ENCODE measurements around the gene AUTS2.
A peak's percentile ranks its signal among the peaks of the same experiment; 100 is the strongest.

AUTS2 gene

DNA sequence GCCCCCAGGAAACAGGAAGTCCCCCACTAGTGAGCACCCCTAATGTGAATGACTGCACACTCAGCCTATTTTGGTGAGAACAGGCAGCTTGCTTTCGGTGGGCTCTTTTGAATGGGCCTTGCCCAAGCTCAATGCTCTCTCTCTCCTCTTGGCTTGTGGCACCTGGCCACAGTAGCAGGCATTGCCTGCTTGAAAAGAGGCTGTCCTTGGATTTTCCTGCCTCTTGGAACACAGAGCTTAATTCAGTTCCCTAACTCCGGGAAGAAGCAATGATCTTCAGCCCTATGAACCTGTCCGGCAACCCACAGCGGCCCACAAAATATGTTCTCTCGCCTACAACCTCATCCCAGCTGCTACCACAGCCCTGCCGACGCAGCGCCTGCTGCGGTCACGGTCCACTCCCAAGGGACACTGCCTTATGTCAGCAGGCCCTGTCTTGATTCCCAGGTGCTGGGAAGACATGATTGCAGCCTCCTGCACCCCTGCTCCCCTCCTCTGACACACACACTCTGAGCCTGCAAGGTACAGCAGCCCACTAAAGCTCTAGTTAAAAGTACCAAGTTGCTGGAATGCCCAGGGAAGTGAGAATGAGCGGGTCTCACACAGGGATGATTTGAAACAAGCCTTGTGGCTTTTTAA is 818.2 kb downstream of the AUTS2 start:
- peak; percentile 63 for DNase-seq

DNA sequence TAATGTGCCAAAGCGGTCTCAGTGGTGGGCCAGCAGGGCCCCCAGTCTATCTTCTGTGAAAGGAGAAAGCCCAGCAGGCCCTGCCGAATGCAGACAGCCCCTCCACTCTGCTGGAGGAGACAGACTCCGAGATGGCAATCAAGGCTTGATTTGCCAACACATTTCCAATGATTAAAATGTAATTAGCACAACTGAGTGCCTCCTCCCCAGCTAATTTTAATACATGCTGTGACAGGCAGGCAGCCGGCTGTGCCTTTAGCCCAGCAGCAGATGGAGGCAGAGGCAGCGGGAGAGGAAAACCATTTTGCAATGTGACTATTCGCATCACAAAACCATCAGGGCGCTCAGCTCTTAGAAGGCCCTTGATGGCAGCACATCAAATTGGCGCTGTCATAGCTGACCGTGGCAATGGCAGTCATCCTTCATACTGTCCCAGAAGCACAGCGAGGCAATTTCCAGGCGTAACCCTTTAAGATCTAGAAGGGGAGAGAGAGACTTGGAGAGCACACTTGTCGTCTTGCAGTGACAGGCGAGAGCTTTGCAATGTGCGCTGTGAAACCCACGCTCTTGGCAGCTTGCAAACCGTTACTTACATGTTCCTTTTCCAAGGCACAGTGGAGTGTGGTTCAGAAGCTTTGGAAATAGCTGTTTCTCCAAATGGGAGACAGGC is 818.8 kb downstream of the AUTS2 start:
- peak; percentile 97 for DNase-seq

DNA sequence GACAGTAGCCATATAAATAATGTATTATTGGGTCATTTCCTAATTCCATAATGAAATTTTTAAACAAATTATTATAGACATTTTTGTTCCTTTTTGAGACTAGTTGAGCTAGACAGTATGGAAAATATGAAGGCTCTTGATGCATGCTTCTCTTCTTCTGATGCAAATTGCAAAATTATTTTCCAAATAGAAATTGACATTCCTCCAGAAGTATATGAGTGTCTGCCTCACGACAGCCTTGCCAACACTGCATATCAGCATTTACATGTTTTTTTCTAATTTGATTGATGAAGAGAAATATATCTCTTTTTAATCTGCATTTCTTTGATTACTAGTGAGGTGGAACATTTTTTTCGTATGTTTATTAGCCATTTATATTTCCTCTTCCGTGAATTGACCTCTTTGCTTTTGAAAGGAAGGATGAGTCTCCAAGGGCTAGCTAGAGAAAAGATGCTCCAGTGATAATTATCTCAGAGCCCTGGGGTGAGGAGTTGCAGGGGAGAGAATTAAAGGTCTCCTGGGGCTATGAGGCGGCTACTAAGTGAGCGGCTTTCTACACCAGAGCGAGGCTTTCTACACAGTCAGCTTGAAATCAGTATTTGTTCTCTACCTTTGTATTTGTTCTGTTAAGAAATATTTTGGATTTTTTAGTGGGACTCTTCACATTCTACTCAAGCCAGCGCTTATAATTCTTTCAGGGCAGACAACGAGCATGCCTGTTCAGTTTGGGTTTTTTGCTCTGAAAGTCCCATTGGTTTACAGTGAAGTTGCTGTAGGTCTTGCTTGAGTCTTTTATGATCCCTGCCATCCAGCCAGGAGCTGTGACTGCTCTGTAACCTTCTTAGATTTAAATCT is 821.5 kb downstream of the AUTS2 start:
- no peak for DNase-seq

DNA sequence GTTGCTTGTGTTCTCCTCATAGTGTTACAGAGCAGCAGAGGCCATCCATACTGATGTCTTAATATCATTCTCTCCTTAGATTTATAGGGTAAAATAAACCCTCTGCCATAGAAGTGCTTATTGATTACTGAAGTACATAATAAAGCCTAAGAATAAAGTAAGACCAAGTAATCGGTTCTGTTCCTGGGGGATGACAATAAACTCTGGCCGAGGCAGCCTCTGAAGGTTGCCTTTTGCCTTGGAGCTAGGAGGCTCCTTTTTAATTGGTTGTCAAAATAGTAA is 822.0 kb downstream of the AUTS2 start:
- no peak for DNase-seq

DNA sequence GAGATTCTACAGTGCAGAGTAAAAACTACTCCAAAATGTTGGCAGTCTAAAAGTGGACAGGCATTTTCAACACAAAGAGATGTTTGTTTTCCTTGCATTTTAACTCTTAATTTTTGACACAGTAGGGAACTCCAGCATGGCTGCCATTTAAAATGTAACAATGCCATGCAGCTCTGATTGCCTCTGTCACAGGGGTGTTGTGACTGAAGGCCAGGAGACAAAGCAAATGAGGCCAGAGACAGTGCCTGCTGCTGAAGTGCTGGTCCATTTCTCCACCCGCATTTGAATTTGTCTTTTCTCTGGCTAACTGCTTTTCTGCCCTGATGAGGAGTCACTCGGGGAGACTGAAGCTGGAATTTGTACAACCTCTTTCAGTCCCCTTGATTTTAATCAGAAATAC is 823.0 kb downstream of the AUTS2 start:
- DNase-seq: no peak

DNA sequence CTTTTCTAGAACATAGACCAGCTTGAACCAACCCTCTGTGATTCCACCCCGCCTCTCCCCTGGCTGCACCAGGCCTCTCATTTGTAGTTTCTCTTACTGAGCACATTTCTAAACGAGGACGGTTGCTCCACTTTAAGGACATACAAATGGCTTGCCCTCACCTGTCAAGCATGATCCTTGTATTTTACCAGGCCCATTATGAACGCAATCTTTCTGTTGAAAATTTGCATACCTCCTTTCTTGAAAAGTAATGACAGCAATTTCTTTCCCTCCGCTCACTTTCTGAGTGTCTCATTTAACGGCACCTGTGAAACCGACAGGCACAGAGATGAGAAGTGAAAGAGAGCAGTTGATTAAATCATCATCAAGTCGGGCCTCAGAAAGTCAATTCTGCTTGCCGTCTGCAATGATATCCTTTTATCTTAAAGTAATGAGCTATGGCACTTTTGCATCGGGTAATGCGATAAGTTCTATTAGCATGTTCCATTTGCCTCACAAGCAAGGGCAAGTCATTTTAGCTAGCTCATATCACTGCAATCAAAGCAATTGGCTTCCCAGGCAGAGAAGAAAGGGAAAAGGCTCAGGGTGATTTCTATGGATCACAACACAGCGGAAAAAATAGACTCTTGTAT is 828.1 kb downstream of the AUTS2 start:
- DNase-seq: no peak

DNA sequence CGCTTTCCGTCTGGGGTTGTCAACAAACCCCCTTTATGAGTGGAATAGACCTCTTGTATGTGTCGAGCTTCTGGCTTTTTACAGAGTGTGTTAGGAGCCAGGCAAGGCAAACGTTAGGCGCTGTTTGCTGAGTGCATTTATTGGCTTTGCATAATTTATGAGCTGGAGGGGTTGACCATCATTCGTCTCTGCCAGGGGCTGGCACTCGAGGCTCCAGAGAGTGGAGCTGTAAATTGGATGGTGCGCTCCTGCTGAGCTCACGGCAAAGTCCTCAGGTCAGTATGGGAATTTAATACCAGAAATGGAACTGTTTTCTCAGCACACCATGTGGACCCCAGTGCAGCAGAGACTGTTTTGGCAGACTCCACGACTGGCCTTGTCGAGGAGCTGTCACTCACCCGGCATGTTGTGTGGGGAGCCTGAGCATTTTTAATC is 834.3 kb downstream of the AUTS2 start:
- peak; percentile 80 for DNase-seq

DNA sequence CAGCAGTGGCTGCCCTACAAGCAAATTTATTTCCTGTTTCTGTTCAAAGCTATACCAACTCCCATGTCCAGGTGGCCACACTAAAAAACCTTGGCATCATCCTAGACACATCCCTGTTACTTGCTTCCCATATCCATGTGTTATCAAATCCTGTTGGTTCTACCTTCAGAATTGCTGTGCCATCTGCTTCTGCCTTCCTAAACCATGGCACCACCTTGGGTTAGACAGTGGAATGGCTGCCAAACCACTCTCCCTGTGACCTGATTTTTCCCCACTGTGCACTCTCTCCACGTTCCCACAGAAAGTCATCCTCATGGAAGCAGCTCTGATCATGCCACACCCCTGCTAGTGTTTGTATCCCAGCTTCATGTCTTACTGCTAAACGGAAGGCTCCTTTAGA is 836.1 kb downstream of the AUTS2 start:
- peak; percentile 82 for DNase-seq

DNA sequence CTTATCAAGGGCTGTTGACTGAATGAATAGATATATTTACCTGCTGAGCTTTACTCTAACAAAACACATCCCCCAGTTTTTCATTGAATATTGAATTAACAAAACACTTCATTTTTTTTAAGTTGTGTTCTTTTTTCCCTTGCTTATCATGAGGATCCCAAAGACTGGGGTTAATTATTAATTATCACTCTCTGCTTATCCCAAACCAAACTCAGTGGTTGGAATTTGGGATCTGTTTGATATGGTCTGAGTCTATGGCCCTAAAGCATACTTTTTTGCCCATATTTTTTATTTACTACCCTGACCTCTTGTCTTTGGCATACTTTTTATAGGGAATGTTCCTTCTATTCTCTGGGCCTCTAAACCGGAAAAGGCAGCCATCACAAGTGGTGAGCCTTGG is 836.5 kb downstream of the AUTS2 start:
- no peak for DNase-seq

DNA sequence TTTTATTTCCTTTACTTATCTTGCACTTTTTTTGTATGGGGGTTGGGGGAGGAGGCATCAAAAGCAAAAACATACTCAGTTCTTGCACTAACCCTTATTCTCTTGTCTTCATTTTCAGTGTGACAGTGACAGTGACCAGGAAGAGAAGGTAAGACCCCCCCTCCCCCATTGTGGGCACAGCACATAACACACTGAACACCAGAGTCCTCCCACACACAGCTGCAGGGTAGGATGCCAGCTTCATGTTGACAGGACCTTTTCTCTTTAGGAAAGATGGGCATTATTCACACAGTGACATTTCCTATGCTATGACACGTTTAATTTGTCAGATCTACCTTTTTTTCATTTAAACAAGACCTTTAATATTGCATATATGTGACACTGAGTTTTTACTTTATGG is 837.4 kb downstream of the AUTS2 start:
- DNase-seq: no peak

DNA sequence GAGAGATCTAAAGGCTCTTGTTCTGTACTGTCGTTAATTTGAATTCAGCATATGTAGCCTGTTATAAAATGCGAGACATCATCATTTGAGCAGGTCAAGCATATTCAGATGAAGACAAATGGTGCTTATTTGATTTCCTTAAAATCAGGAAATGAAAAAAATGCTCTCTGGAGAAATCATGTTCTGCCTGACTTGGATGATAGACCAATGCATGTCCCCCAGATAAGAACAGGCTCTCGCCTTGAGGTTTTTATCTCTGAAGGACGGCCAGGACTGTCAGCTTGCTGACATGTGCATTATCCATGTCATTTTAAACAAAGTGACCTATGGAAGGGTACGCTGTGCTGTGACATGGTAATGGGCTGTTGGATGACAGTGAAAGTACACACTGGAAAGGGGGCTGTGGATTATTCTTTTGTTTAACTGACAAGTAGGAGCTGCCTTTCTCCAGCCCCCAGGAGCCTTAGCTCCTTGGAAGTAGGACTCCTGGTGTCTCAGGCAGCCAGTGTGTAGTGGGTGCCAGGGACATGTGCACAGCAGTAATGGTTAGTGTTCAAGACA is 838.6 kb downstream of the AUTS2 start:
- DNase-seq: no peak

DNA sequence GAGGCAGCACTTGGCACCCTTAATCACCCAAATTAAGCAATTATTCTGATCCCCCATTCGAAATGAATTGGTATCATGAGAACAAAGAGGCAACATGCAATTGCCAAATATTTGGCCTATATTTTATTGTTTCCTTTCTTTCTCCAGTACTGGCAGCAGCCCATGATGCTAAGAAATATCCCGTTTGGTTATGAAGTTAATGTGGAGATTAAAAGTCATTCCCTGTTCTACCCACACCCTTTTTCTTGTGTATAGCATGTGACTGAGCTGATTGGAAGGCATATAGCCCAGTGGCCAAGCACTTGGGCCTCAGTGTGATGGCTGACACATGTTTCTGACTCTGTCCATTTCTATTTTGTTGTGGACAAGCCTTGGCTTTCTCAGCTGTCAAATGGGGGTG is 841.4 kb downstream of the AUTS2 start:
- no peak for DNase-seq

DNA sequence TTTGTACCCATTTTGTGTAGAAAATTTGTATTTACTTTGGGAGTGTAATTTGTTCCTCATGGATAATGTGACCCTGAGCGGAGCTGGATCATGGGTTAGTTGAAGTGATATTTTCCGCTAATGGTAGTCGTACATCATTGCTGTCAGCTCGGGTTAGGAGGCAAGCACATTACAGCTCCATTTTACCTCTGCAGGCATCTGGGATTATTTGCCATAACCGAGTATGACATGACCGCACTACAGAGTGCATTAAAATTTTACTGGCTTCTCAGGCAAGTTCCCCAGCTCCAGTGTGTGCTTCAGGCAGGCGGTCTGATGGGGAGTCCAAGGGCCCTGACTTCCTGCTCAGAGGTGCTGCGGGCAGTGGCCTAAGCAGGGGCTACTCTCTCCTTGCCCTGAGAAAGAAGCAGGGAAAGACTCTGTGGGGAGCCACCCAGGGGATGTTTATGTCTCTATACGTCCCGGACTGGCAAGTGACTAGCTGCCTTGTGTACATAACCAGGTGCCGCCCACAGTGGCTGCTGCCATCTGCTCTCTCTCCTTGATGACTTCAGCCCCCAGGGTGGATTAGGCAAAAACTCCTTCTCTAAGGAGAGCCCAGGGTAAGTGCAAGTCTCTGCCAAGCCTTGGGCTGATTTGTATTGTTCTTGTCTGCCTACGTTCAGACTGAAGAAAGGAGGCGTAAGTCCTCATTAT is 848.3 kb downstream of the AUTS2 start:
- peak; percentile 83 for DNase-seq

DNA sequence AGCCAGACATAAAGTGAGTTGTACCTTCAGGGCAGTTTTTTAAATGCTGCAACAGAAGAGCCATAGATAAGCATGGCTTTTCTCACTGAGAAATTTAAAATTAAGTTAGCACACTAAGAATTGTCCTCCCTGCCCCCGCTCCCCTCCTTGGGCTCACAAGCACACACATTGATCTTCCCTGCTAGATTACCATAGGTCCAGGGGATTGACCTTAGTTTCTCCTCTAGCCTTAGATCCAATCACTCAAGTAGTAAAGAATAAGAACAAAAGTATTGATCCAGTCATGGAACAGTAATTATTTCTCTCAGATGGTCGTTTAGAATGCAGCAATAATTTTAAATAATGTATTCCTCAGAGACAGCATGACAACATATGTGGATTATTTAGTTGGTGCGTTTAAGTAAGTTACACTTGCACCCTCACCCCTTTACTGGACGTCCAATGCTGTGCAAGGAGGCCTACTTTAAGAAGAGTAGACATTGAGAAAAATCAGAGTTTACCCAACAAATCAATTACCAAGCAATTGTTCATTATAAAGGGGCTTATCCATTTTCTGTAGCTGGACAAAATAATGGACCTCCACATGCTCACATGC is 850.1 kb downstream of the AUTS2 start:
- no peak for DNase-seq

DNA sequence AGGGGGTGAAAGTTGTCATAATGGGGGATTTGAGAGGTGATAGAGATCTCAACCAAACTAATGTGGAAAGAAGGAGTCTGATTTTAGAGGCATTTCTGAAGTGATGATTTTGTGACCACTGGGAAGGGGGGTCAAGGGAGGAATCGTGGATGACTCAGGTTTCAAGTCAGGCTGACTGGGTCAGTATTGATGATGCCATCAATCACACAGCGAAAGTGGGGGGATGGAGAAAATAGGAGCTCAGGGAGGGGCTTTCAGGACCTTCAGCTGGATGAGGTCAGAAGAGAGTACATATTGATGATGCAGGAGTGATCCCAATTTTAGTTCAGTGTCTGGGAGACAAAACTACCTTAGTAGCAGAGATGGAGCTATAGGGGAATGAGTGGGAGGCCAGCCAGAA is 852.5 kb downstream of the AUTS2 start:
- DNase-seq: no peak

DNA sequence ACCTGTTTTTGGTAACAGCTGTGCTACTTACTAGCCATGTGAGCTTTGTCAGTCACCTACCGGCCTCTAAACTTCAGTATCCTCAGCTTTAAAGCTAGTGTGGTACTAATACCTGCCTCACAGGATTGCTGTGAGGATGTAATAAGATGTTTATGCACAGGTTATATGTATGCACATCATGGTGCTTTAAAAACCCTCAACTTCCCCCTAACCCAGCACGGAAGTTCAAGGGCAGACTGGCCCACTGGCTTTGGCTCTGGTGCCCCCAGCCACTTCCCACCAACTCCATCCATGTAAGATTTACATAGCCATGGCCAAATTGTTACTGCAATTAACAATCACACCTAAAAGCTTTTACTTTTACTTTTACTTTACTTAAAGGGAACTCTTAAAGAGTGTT is 857.6 kb downstream of the AUTS2 start:
- no peak for DNase-seq

DNA sequence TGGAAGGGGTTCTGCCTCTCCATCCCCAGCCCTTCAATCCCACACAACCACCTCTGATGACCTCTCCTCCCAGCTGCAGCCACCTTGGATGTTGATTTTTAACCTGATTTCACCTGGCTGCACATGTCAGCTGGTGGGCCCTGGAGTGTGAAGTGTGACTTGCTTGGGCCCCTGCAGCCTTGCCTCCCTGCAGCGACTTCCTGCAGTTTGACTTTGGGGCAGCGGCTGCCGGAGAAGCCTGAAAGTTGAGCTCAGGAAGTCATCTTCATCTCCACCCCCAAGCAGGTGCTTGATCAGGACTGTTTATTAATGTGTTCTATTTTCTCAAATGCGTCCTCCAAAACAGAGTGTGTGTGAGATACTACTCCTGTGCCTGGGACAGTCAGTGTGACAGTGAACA is 858.4 kb downstream of the AUTS2 start:
- DNase-seq: no peak

DNA sequence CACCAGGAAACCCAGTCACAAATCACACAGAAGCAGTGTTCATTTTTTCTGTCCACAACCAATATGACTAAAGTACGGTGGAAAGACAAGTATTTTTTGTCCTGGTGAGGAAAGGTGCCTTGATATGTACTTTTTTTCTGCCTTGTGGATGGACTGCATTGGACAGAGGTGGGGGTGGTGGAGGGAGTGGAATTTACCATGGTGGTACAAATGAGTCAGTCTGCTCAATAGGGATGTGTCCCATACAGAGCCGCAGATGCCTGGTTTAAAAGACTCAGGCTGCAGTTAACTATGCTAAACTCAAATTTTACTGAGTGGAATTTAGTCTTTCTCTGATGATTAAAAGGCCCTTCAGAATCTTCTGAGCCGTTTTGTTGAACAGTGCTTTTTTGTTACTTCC is 859.2 kb downstream of the AUTS2 start:
- no peak for DNase-seq

DNA sequence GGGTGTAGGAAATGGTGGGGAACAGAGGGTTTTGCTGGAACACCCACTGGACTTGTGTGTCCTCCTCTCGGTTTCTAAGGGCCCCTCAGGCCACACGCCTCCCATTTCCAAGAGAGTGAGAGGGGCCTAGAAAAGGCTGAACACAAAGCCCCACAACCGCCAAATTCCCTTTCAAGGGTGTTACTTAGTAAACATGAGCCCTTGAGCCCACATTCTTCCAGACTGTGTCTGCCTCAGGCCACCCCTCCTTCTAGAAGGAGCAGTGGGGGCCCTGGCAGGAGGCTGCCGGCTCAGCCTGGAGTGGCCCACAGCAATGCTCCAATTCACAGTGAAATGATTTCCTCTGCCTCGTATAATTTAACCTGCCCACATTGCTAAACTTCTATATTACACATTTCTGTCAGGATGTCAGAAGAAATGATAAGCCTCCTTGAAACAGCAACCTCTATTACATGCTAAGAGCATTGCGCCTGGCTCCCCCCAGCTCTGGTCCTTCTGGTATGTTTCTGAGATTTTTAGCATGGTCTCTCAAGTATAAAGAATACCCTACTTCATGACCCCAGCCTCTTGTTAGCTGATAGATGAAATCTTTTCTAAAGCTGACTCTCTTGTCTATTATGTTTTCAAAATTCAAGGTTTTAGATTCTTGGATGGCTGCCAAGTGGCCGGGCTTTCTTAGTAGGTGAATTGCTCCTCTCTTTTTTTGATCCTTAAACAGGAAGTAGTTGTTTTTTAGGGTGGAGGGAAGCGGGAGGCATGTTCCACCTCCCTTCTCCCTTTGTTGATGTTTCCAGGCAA is 859.8 kb downstream of the AUTS2 start:
- no peak for DNase-seq

DNA sequence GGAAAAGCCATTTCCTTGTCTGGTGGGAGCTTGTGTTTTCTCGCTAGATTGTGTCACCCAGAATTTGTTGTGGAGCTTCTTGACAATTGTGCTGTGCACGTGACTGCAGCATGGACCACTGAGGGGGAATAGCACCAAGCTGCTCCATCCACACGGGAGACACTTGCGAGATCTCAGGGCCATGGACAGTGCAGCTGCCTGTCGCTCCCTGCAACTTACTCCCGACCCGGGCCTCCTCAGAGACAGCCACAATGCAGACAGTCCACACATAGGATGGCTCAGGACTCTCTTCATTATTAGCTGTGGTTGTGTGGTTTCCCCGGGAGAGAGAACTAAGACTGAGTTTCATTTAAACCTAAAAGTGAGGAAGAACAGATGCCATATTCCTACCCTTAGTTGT is 860.5 kb downstream of the AUTS2 start:
- DNase-seq: no peak

DNA sequence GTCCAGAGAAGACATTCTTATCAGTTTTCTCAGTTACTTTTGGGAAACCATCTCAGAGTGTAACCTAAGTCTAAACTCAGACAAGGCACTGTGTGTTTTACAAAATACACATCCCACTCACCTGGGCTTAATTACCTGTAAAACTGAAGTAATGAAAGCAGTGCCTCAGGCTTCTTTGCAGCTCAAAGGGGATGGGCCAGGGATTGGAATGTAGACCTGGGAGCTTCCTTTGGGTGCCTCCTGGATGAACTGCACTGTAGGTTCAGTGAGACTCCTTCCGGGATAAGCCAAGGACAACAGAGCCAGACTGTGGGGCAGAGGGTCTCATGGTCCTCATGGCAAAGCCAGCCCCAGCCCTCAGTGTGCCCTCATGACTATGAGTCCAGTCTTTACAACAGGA is 861.3 kb downstream of the AUTS2 start:
- DNase-seq: no peak

DNA sequence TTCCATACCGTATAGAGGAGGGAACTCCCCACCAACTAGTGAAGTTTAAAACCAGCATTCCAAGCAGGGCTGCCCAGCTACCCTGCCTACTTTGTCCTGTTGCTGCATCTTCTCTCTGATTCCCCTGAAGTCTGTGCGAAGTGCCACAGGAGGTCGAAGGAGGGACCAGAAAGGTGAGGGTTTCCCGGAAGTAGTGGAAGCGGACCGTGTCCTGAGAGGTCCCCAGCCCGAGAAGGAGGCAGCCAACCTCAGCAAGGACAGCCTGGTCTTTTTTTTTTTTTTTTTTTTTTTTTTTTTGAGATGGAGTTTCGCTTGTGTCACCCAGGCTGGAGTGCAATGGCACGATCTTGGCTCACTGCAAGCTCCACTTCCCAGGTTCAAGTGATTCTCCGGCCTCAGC is 861.8 kb downstream of the AUTS2 start:
- DNase-seq: no peak
